ENCODE results near the gene SP1. TPM values are rescaled to one million over a fixed set of nuclear protein-coding genes. Genes with fewer than 3 reads are reported as not detected.
"Not testable (repeated sequence)": the region's sequence is repeated elsewhere in the genome, so short reads cannot be mapped to it uniquely, and the experiment has no call there.

Gene SP1
- total RNA-seq: 43.7 and 53.0 TPM in 2 replicates
- polyA plus RNA-seq: 11.4 and 12.9 TPM in 2 replicates

DNA sequence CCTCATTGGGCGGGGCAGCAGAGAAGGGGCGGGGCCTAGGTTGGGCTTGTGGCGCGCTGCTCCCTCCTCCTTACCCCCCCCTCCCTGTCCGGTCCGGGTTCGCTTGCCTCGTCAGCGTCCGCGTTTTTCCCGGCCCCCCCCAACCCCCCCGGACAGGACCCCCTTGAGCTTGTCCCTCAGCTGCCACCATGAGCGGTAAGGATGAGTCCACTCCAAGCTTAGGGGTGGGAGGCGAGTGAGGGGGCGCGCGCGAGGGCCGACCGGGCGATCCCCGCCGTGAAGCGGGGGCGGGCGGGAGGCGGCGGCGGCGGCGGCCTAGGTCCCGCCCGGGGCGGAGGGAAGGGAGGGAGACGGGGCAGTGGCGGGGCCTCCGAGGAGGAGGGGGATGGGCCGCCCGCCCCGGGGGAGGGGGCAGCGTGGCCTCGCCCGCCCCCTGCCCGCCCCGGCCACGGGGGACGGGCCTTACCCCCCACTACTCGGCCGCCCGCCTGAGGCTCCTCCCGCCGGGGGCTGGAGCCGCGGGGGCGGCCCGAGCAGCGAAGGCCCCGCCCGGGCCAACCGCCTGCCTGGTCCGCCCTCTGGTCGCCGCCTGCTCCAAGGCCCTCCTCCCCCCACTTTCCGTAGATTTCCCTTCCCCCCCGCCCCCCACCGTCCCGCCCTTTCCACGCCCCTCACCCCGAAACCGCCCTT, at the start of gene SP1:
SP1 (plus strand) TSS at position 73 of the 690 bp plus-strand sequence; CDS start at position 189, 116 bp downstream.
- peak; percentile 94 to 98 for DNase-seq (ENCODE audit: low read depth in 1 of 2, low spot score in 1 of 2)
- Histone ChIP-seq H3K36me3 (peaks cover 16% of the 10 kb centered on the region), H3K27me3 (no peaks in the 10 kb centered on the region), H3K27ac (peak within 1 kb of the TSS; percentile 99), H3K4me1 (ENCODE audit: low read depth) (peaks cover 19% of the 10 kb centered on the region), H3K9me3 (ENCODE audit: low read depth) (no peaks in the 10 kb centered on the region), H3K4me3 (peak within 1 kb of the TSS; percentile 69)
- TF ChIP-seq CTCF (IDR thresholded peaks at IDR 0.05; ENCODE audit: low read depth, low read length): no peak

GRCh38 chr12:53330671-53331070, 49.3 kb upstream of the SP1 start:
- no peak overlapping the region for H3K4me3 ChIP-seq
- no peak for TF ChIP-seq CTCF (IDR thresholded peaks at IDR 0.05; ENCODE audit: low read depth, low read length)
- DNase-seq (ENCODE audit: low read depth in 1 of 2, low spot score in 1 of 2): no peak
- H3K27ac ChIP-seq: no peak overlapping the region
- H3K36me3 ChIP-seq: no peaks in the 10 kb centered on the region
- no peaks in the 10 kb centered on the region for H3K4me1 ChIP-seq (ENCODE audit: low read depth)
- H3K27me3 ChIP-seq: peaks cover 6% of the 10 kb centered on the region
- H3K9me3 ChIP-seq (ENCODE audit: low read depth): no peaks in the 10 kb centered on the region

DNA sequence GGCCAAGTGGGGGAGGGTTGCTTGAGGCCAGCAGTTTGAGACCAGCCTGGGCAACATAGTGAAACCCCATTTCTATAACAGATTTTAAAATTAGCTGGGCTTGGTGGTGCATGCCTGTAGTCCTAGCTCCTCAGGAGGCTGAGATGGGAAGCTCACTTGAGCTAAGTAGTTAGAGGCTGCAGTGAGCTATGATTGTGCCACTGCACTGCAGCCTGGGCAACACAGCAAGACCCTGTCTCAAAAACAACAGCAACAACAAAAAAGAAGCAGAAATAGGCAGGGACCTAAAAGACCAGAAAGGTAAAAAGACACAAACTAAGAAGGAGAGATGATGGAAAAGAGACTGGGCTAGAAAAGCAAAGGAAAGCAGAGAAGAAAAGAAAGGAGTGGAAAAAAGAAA, 47.6 kb upstream of the SP1 start:
- not testable (repeated sequence) for DNase-seq (ENCODE audit: low read depth in 1 of 2, low spot score in 1 of 2); H3K27ac ChIP-seq; H3K27me3 ChIP-seq

DNA sequence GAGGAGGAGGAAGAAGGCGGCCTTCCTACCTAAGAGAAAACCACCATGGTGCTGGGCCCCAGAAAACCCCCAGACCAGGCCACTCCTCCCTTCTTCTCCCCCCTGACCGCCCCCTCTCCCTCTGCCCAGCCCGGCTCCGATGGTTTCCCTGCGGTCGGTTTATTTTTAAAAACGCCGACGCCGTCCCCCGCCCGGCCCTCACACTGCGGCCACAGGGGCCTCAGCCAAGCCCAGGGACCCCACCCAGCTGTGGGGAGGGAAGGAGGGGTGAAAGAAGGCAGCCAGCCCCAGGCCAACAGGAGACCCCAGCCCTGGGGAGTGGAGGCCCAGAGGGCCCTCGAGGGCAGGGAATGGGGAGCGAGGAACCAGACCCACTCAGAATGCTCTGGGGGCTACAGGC, 47.2 kb upstream of the SP1 start:
- Histone ChIP-seq H3K4me3 (no peak overlapping the region), H3K4me1 (ENCODE audit: low read depth) (peaks cover 2% of the 10 kb centered on the region), H3K36me3 (no peaks in the 10 kb centered on the region), H3K27ac (no peak overlapping the region), H3K9me3 (ENCODE audit: low read depth) (no peaks in the 10 kb centered on the region), H3K27me3 (no peaks in the 10 kb centered on the region)
- no peak for TF ChIP-seq CTCF (IDR thresholded peaks at IDR 0.05; ENCODE audit: low read depth, low read length)
- no peak for DNase-seq (ENCODE audit: low read depth in 1 of 2, low spot score in 1 of 2)

More for the DNA sequence above, 47.6 kb upstream of the SP1 start:
- H3K4me1 ChIP-seq (ENCODE audit: low read depth); H3K4me3 ChIP-seq; H3K36me3 ChIP-seq; H3K9me3 ChIP-seq (ENCODE audit: low read depth): not testable (repeated sequence)

GRCh38 chr12:53333289-53333688, 46.7 kb upstream of the SP1 start:
- H3K36me3 ChIP-seq: no peaks in the 10 kb centered on the region
- H3K27ac ChIP-seq: no peak overlapping the region
- H3K27me3 ChIP-seq: no peaks in the 10 kb centered on the region
- no peak overlapping the region for H3K4me3 ChIP-seq
- no peak for TF ChIP-seq CTCF (IDR thresholded peaks at IDR 0.05; ENCODE audit: low read depth, low read length)
- DNase-seq (ENCODE audit: low read depth in 1 of 2, low spot score in 1 of 2): no peak
- H3K4me1 ChIP-seq (ENCODE audit: low read depth): peaks cover 8% of the 10 kb centered on the region
- no peaks in the 10 kb centered on the region for H3K9me3 ChIP-seq (ENCODE audit: low read depth)

DNA sequence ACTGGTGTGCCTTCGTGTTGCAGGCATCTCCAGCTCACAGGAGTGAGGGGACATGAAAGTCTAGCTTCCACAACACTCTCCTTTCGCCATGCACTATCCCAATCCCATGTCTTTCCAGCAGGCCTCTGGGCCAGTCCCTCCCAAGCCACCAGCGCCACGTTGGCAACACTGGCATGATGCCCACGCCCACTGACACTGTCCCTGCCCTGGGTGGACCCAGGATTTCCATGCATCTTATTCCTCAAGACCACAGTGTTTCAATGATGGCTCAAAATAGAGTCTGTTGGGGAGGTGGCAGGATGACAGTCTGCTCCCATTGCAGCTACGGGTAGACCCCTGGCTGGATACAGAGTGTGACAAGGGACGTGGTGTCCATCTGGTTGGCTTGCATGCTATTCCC, 46.1 kb upstream of the SP1 start:
- Histone ChIP-seq H3K36me3 (no peaks in the 10 kb centered on the region), H3K4me3 (no peak overlapping the region), H3K4me1 (ENCODE audit: low read depth) (peaks cover 13% of the 10 kb centered on the region), H3K9me3 (ENCODE audit: low read depth) (no peaks in the 10 kb centered on the region), H3K27ac (no peak overlapping the region), H3K27me3 (no peaks in the 10 kb centered on the region)
- DNase-seq (ENCODE audit: low read depth in 1 of 2, low spot score in 1 of 2): no peak
- no peak for TF ChIP-seq CTCF (IDR thresholded peaks at IDR 0.05; ENCODE audit: low read depth, low read length)

Measured in cardiac muscle cell (in vitro differentiated cells and primary cell).